Spleen (tissue), 7 donors: ENCODE measurements around the gene QDPR.

Source experiments
- POLR2AphosphoS5 ChIP-seq, 3 donors: sonication (generic); formaldehyde crosslinking; IDR thresholded peaks; one replicate each; pipeline ENCODE4 v1.5.1; 2017; ENCODE audit warnings: antibody characterized with exemption in 3 of 3
- TF ChIP-seq, protein P1 (sequence below), 11 experiments: fragments of 200-600 bp in 7 of 11; fragments of 450-650 bp in 4 of 11; sonication (generic) in 4 of 11; IDR thresholded peaks in 8 of 11; conservative IDR thresholded peaks in 3 of 11; 1 replicate in 7 of 11; 2 replicates in 4 of 11; pipeline versions ENCODE4 v1.4.0 to v1.8.0; 2016 to 2021; ENCODE audit warnings: antibody characterized with exemption in 11 of 11, inconsistent platforms in 4 of 11, mild to moderate bottlenecking in 1 of 11
- donor health status: DM: no; HTN: no; CAD: no; lungs with moderate emphysema.
- donor health status: DM: no; HTN: no; CAD: no.
- donor health status: DM: no; HTN: no; CAD: no.

DNA sequence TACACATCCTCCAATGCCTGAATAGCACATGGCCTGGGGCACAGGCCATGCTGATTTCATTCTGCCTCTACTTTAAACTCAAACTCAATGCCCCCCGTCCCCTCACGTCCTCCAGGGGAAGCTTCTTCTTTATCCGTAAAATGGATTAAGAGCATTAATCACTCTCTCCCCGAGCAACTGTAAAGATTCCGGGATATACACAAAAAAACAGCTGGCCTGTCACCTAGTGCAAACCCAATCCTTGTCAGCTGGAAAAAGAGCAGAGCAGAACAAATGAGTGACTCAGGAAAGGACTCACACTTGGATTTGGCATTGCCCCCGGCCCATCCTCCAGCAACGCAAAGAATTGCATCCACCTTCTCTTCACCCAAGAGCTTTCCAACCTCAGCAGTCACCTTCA, 7.8 kb downstream of the QDPR start:
- TF ChIP-seq, protein P1, sequence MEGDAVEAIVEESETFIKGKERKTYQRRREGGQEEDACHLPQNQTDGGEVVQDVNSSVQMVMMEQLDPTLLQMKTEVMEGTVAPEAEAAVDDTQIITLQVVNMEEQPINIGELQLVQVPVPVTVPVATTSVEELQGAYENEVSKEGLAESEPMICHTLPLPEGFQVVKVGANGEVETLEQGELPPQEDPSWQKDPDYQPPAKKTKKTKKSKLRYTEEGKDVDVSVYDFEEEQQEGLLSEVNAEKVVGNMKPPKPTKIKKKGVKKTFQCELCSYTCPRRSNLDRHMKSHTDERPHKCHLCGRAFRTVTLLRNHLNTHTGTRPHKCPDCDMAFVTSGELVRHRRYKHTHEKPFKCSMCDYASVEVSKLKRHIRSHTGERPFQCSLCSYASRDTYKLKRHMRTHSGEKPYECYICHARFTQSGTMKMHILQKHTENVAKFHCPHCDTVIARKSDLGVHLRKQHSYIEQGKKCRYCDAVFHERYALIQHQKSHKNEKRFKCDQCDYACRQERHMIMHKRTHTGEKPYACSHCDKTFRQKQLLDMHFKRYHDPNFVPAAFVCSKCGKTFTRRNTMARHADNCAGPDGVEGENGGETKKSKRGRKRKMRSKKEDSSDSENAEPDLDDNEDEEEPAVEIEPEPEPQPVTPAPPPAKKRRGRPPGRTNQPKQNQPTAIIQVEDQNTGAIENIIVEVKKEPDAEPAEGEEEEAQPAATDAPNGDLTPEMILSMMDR (IDR thresholded peaks at IDR 0.05 in 8 of 11, conservative IDR thresholded peaks at IDR 0.05 in 3 of 11): no peak
- TF ChIP-seq POLR2AphosphoS5 (IDR thresholded peaks at IDR 0.05): no peak
